Colonic mucosa (tissue), 4 donors: ENCODE results near the gene KCNH8. TPM values are rescaled to one million over a fixed set of nuclear protein-coding genes. Genes with fewer than 3 reads are reported as not detected.

Experiments used
- DNase-seq: peaks from one replicate; pipeline ENCODE4 v3.0.0-alpha.2; 2020
- H3K27ac ChIP-seq: fragments of 200-600 bp; one replicate; pipeline ENCODE4 v1.8.0; 2021
- H3K27me3 ChIP-seq: fragments of 200-600 bp; one replicate; pipeline ENCODE4 v1.8.0; 2021
- H3K36me3 ChIP-seq: fragments of 200-600 bp; one replicate; pipeline ENCODE4 v1.8.0; 2021
- H3K4me1 ChIP-seq: fragments of 200-600 bp; one replicate; pipeline ENCODE4 v1.8.0; 2021; ENCODE audit warnings: mild to moderate bottlenecking
- H3K4me3 ChIP-seq: fragments of 200-600 bp; one replicate; pipeline ENCODE4 v1.8.0; 2021
- H3K9ac ChIP-seq, 2 donors: one replicate each; pipeline ENCODE4 v1.7.0; 2013; ENCODE audit warnings: control low read depth in 2 of 2, low read depth in 2 of 2, low read length in 2 of 2
- H3K9me3 ChIP-seq: fragments of 200-600 bp; one replicate; pipeline ENCODE4 v1.8.0; 2021
- CTCF ChIP-seq: fragments of 200-600 bp; IDR thresholded peaks from one replicate; pipeline ENCODE4 v1.8.0; 2022; ENCODE audit warnings: antibody characterized with exemption, mild to moderate bottlenecking
- intact Hi-C: fragments of 100-400 bp; cut with DNase I; formaldehyde crosslinking; loops from one replicate; pipeline ENCODE4 v1.14.1; 2022
- total RNA-seq, 2 donors: library from RNA; stranded (reverse); fragmentation: NEBNext Ultra II Directional in 1 of 2; extraction: Animal tissue kit (Norgen Biotek cat#: 25700) in 1 of 2; gene quantifications; one replicate each; pipeline ENCODE4 v1.2.1, GENCODE V29; 2021
- donor health status: healthy.
- donor health status: DM: no; HTN: no; CAD: no.
- donor health status: DM: no; HTN: no; CAD: no.

KCNH8 gene
- total RNA-seq, 2 donors from 2014 or later = 0.77 TPM

GRCh38 chr3:19284974-19285373, 136.7 kb downstream of the KCNH8 start:
- no peaks in the 10 kb centered on the region for H3K27me3 ChIP-seq
- no peak overlapping the region for H3K27ac ChIP-seq
- intact Hi-C loops = no loop called here
- TF ChIP-seq CTCF = no peak
- no peak for DNase-seq
- H3K36me3 ChIP-seq = no peaks in the 10 kb centered on the region
- no peaks in the 10 kb centered on the region for H3K9me3 ChIP-seq
- H3K9ac ChIP-seq = no peak overlapping the region
- H3K4me1 ChIP-seq = no peaks in the 10 kb centered on the region
- no peak overlapping the region for H3K4me3 ChIP-seq

DNA sequence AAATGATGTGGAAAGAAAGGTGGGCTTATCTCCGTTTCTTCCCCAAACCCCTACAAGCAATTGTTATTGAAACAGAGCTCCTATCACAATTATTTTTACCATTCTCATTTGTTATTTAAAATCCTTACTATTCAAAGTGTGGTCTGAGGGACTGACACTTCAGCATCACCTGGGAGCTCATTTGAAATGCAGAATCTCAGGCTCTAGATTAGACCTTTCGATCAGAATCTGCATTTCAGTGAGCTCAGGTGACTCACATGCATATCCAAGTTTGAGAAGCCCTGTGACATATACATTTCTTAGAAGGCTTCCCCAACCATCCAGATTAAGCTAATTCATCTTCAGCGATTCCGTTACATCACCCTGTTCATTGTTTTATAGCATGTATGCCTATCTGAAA, 145.0 kb downstream of the KCNH8 start:
- H3K4me1 ChIP-seq = no peaks in the 10 kb centered on the region
- H3K36me3 ChIP-seq = no peaks in the 10 kb centered on the region
- no peak for TF ChIP-seq CTCF
- no peak overlapping the region for H3K27ac ChIP-seq
- H3K27me3 ChIP-seq = no peaks in the 10 kb centered on the region
- H3K9me3 ChIP-seq = no peaks in the 10 kb centered on the region
- no peak overlapping the region for H3K4me3 ChIP-seq
- DNase-seq = no peak
- intact Hi-C loops = no loop called here
- H3K9ac ChIP-seq = no peak overlapping the region

GRCh38 chr3:19295208-19295607, 146.9 kb downstream of the KCNH8 start:
- Histone ChIP-seq H3K27ac (no peak overlapping the region), H3K4me3 (no peak overlapping the region), H3K9me3 (no peaks in the 10 kb centered on the region), H3K27me3 (no peaks in the 10 kb centered on the region), H3K36me3 (no peaks in the 10 kb centered on the region), H3K9ac (no peak overlapping the region), H3K4me1 (no peaks in the 10 kb centered on the region)
- DNase-seq = no peak
- no peak for TF ChIP-seq CTCF
- intact Hi-C loops = no loop called here

DNA sequence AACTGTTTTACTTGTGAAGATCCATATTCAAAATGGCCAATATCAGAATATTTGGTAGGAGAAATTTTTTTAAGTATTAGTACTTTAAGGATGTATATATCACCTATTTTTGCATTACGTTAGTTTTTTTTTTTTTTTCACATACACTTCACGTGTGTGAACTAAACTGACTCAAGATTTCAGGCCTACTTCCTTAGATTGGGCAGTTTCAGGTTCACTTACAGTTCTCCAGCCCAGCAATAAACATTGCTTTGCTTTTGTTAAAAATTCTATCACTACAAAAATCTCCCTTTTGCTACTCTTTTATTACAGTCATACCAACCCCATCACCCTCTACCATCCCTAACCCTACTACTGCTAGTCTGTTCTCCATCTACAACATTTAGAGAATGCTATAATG, 183.6 kb downstream of the KCNH8 start:
- no peaks in the 10 kb centered on the region for H3K36me3 ChIP-seq
- no peak overlapping the region for H3K9ac ChIP-seq
- DNase-seq = no peak
- H3K9me3 ChIP-seq = no peaks in the 10 kb centered on the region
- no peaks in the 10 kb centered on the region for H3K27me3 ChIP-seq
- intact Hi-C loops = no loop called here
- H3K4me3 ChIP-seq = no peak overlapping the region
- no peak overlapping the region for H3K27ac ChIP-seq
- H3K4me1 ChIP-seq = no peaks in the 10 kb centered on the region
- no peak for TF ChIP-seq CTCF

- H3K9me3 ChIP-seq = no peaks in the 10 kb centered on the region
- intact Hi-C loops = no loop called here
Measured at GRCh38 chr3:19334120-19334519, 185.8 kb downstream of the KCNH8 start.

More at GRCh38 chr3:19334120-19334519, 185.8 kb downstream of the KCNH8 start:
- Histone ChIP-seq H3K27ac (no peak overlapping the region), H3K27me3 (no peaks in the 10 kb centered on the region), H3K9ac (no peak overlapping the region), H3K4me3 (no peak overlapping the region), H3K4me1 (no peaks in the 10 kb centered on the region), H3K36me3 (no peaks in the 10 kb centered on the region)
- no peak for TF ChIP-seq CTCF
- no peak for DNase-seq
